MM.1S (cell line): ENCODE results near the gene ASCC3.

Source experiments
- CTCF ChIP-seq: fragments of 300-600 bp; sonication (generic); IDR thresholded peaks from 2 replicates; pipeline ENCODE4 v1.5.1; 2016; ENCODE audit warnings: antibody characterized with exemption, low read length, mixed read lengths
- EZH2 ChIP-seq: fragments of 300-600 bp; sonication (generic); optimal IDR thresholded peaks from 2 replicates; pipeline ENCODE3; 2017; ENCODE audit warnings: low read depth, mild to moderate bottlenecking, antibody characterized with exemption, low read length, mixed read lengths
- EZH2phosphoT487 ChIP-seq: fragments of 300-600 bp; sonication (generic); IDR thresholded peaks from 2 replicates; pipeline ENCODE4 v1.6.1; 2018; ENCODE audit warnings: antibody characterized with exemption, low read length

GRCh38 chr6:100774681-100775080 is 106.4 kb downstream of the ASCC3 start:
- TF ChIP-seq CTCF (no peak), EZH2 (no peak), EZH2phosphoT487 (no peak)
